Smooth muscle cell (in vitro differentiated cells): ENCODE data around the gene ATOSB. TPM values are rescaled to one million over a fixed set of nuclear protein-coding genes. Genes with fewer than 3 reads are reported as not detected.
A peak's percentile ranks its signal among the peaks of the same experiment; 100 is the strongest.

Experiments used
- DNase-seq: peaks from one replicate; lab custom pipeline; 2025; ENCODE audit not compliant: unreplicated experiment; lab: John Stamatoyannopoulos, UW
- H2AFZ ChIP-seq: fragments of 200-600 bp; sonication (generic); 2 replicates; pipeline ENCODE4 v1.6.0; 2016; ENCODE audit warnings: antibody characterized with exemption, low read depth, mild to moderate bottlenecking
- H3F3A ChIP-seq: fragments of 200-600 bp; sonication (generic); 2 replicates; pipeline ENCODE4 v1.6.0; 2017; ENCODE audit warnings: antibody characterized with exemption, low read depth
- H3K27ac ChIP-seq: fragments of 200-600 bp; sonication (generic); 2 replicates; pipeline ENCODE4 v1.5.1; 2016; ENCODE audit warnings: low read depth, mild to moderate bottlenecking
- H3K27me3 ChIP-seq: fragments of 200-600 bp; sonication (generic); 2 replicates; pipeline ENCODE4 v1.6.1; 2016; ENCODE audit warnings: low read depth, mild to moderate bottlenecking
- H3K36me3 ChIP-seq: fragments of 200-600 bp; sonication (generic); 2 replicates; pipeline ENCODE4 v1.5.1; 2016; ENCODE audit warnings: low read depth
- H3K4me1 ChIP-seq: fragments of 200-600 bp; sonication (generic); 2 replicates; pipeline ENCODE4 v1.5.1; 2016; ENCODE audit warnings: low read depth
- H3K4me2 ChIP-seq: fragments of 200-600 bp; sonication (generic); 2 replicates; pipeline ENCODE4 v1.6.0; 2016; ENCODE audit warnings: mild to moderate bottlenecking
- H3K4me3 ChIP-seq: fragments of 200-600 bp; sonication (generic); 2 replicates; pipeline ENCODE4 v1.5.1; 2016; ENCODE audit warnings: mild to moderate bottlenecking
- H3K79me2 ChIP-seq: fragments of 200-600 bp; sonication (generic); 2 replicates; pipeline ENCODE4 v1.6.0; 2016; ENCODE audit warnings: low read depth, mild to moderate bottlenecking
- H3K9ac ChIP-seq: fragments of 200-600 bp; sonication (generic); 2 replicates; pipeline ENCODE4 v1.6.0; 2016; ENCODE audit warnings: low read depth
- H3K9me3 ChIP-seq: fragments of 200-600 bp; sonication (generic); replicated peaks from 2 replicates; pipeline ENCODE4 v1.5.1; 2016; ENCODE audit warnings: low read depth
- H4K20me1 ChIP-seq: fragments of 200-600 bp; sonication (generic); 2 replicates; pipeline ENCODE4 v1.6.0; 2016; ENCODE audit warnings: low read depth
- WGBS: methylation state at CpG from one replicate; pipeline ENCODE4 v1.1.7; 2016; ENCODE audit warnings: low lambda C conversion rate; 5-methylcytosine and 5-hydroxymethylcytosine counted together
- polyA plus RNA-seq: library from polyadenylated mRNA; unstranded; fragments of >200 nt; fragmentation: Nextera tagmentation; extraction: Ambion mirVana; gene quantifications from 2 replicates; pipeline ENCODE4 v1.2.1, GENCODE V29; 2016
- total RNA-seq: library from RNA; depleted of rRNA; stranded (reverse); fragments of >200 nt; gene quantifications from 2 replicates; pipeline ENCODE4 v1.2.3, GENCODE V29; 2014
- TF ChIP-seq, protein P1 (sequence below): fragments of 200-600 bp; sonication (generic); IDR thresholded peaks from 2 replicates; pipeline ENCODE4 v1.5.1; 2017; ENCODE audit warnings: borderline replicate concordance, mild to moderate bottlenecking, antibody characterized with exemption; ENCODE audit not compliant: insufficient read depth, poor library complexity, severe bottlenecking

Gene ATOSB
- total and polyA plus RNA-seq, 2 experiments from 2014 or later: 30.2 to 39.9 TPM

DNA sequence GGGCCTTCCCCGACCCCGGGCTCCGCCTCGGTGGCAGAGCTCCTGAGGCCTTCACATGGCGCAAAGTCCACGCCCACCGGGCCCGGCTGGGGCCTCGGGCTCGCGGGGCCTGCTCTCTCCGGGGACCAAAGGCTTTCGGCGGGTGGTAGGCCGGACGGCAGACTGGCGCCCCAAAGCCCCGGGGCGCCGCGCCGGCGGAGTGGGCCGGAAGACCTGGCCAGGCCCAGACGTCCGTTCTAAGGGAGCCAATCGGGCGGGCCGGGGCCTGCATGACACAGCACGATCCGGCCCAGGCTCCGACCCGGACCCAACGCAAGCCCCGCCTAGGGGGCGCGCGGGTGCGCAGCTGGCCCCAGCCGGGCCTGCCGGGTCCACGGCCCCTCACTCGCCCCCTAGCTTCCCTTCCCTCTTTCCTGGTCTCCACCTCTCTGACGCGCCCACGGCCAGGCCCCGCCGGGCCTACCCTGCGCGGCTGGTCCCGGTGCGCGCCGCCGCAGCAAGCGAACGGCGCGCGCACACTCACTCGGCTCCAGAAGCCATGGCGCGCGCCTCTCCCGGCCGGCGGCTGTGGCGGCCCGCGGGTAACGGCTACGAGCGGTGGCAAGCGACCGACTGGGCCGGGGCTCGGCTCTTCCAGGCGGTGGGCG lies 43.7 kb downstream of the ATOSB start:
- no peaks in the 10 kb centered on the region for H3K9me3 ChIP-seq
- H3K27me3 ChIP-seq: peaks cover 4% of the 10 kb centered on the region
- H3K4me2 ChIP-seq: peak overlapping the region; percentile 94
- peak; percentile 77 for DNase-seq
- H4K20me1 ChIP-seq: peaks cover 54% of the 10 kb centered on the region
- peaks cover 6% of the 10 kb centered on the region for H3F3A ChIP-seq
- TF ChIP-seq, protein P1, sequence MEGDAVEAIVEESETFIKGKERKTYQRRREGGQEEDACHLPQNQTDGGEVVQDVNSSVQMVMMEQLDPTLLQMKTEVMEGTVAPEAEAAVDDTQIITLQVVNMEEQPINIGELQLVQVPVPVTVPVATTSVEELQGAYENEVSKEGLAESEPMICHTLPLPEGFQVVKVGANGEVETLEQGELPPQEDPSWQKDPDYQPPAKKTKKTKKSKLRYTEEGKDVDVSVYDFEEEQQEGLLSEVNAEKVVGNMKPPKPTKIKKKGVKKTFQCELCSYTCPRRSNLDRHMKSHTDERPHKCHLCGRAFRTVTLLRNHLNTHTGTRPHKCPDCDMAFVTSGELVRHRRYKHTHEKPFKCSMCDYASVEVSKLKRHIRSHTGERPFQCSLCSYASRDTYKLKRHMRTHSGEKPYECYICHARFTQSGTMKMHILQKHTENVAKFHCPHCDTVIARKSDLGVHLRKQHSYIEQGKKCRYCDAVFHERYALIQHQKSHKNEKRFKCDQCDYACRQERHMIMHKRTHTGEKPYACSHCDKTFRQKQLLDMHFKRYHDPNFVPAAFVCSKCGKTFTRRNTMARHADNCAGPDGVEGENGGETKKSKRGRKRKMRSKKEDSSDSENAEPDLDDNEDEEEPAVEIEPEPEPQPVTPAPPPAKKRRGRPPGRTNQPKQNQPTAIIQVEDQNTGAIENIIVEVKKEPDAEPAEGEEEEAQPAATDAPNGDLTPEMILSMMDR: peak; percentile 34
- H3K27ac ChIP-seq: peak overlapping the region; percentile 100
- H3K4me1 ChIP-seq: peaks cover 22% of the 10 kb centered on the region
- peaks cover 54% of the 10 kb centered on the region for H3K79me2 ChIP-seq
- peak overlapping the region; percentile 100 for H3K9ac ChIP-seq
- H2AFZ ChIP-seq: peak overlapping the region; percentile 70
- 1% methylated on average over 49 of the region's 79 CpGs for WGBS
- H3K36me3 ChIP-seq: peaks cover 2% of the 10 kb centered on the region
- H3K4me3 ChIP-seq: peak overlapping the region; percentile 100

DNA sequence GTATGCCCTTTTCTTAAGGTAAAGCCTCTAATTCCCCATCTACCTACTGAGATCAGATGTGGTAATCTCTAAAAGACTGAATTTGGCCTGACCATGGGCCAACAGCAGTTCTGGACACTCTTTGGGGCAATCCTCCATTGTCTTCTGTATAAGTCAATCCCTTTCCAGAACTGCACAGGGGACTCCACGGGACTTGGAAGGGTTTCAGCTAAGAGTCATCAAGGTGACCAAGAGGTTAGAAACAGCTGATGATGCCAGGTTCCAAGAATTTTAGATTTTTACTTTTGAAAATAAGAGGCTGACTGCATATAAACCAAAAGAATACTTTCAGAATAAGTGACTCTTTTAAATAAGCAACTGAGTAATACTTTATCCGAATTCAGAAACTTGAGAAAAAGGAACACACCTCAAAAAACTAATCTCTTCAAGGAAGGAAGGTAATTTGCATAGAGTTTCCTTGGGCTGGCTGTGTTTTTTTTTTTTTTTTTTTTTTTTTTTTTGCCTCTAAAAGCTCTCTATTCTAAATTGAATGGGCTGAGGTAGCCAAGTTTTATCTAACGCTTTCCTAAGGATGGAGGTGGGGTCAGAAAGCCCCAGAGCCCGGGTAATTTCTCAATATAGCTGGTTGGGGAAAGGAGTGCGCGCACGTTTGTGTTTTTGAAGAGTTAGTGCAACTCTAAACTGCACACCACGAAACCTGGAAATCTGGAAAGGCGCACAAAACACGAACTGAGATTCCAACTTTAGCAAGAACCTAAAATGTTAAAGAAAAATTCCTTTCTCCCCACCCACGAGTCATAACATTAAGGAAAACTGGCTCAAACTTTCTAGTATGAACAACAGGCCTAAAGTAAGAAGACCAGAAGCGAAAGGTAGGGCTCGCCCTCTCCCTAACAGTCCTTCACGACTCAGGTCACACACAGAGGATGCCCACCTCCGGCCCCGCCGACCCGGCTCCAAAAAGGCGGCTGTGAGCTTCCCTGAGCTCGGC lies 44.5 kb downstream of the ATOSB start:
- peaks cover 62% of the 10 kb centered on the region for H4K20me1 ChIP-seq

GRCh38 chr9:35069020-35069419 lies 46.6 kb downstream of the ATOSB start:
- no peaks in the 10 kb centered on the region for H3K9me3 ChIP-seq
- peaks cover 83% of the 10 kb centered on the region for H4K20me1 ChIP-seq
- H3K27ac ChIP-seq: no peak overlapping the region
- H3K27me3 ChIP-seq: peaks cover 4% of the 10 kb centered on the region
- TF ChIP-seq, protein P1: no peak
- no peak for DNase-seq
- peak overlapping the region; percentile 94 for H3K4me2 ChIP-seq
- H3K9ac ChIP-seq: no peak overlapping the region
- 91% methylated on average over 4 of the region's 4 CpGs for WGBS
- H2AFZ ChIP-seq: no peak overlapping the region
- H3F3A ChIP-seq: peaks cover 6% of the 10 kb centered on the region
- peaks cover 76% of the 10 kb centered on the region for H3K79me2 ChIP-seq
- peaks cover 13% of the 10 kb centered on the region for H3K36me3 ChIP-seq
- peaks cover 22% of the 10 kb centered on the region for H3K4me1 ChIP-seq
- peak overlapping the region; percentile 4 for H3K4me3 ChIP-seq

More for the DNA sequence above, 44.5 kb downstream of the ATOSB start:
- peaks cover 22% of the 10 kb centered on the region for H3K4me1 ChIP-seq
- no peak overlapping the region for H2AFZ ChIP-seq
- H3K9me3 ChIP-seq: no peaks in the 10 kb centered on the region
- peaks cover 3% of the 10 kb centered on the region for H3K36me3 ChIP-seq
- TF ChIP-seq, protein P1: no peak
- H3K9ac ChIP-seq: peak overlapping the region; percentile 100
- peak overlapping the region; percentile 100 for H3K27ac ChIP-seq
- DNase-seq: no peak
- H3K4me3 ChIP-seq: peak overlapping the region; percentile 100
- H3K79me2 ChIP-seq: peaks cover 57% of the 10 kb centered on the region
- peaks cover 6% of the 10 kb centered on the region for H3F3A ChIP-seq
- 3% methylated on average over 20 of the region's 20 CpGs for WGBS
- peak overlapping the region; percentile 94 for H3K4me2 ChIP-seq
- H3K27me3 ChIP-seq: peaks cover 4% of the 10 kb centered on the region
